ENCODE measurements around the gene ENDOU. TPM values are rescaled to one million over a fixed set of nuclear protein-coding genes. Genes with fewer than 3 reads are reported as not detected.

Gene ENDOU
- total and polyA plus RNA-seq, 2 donors: 1.4 TPM; not detected in 1

DNA sequence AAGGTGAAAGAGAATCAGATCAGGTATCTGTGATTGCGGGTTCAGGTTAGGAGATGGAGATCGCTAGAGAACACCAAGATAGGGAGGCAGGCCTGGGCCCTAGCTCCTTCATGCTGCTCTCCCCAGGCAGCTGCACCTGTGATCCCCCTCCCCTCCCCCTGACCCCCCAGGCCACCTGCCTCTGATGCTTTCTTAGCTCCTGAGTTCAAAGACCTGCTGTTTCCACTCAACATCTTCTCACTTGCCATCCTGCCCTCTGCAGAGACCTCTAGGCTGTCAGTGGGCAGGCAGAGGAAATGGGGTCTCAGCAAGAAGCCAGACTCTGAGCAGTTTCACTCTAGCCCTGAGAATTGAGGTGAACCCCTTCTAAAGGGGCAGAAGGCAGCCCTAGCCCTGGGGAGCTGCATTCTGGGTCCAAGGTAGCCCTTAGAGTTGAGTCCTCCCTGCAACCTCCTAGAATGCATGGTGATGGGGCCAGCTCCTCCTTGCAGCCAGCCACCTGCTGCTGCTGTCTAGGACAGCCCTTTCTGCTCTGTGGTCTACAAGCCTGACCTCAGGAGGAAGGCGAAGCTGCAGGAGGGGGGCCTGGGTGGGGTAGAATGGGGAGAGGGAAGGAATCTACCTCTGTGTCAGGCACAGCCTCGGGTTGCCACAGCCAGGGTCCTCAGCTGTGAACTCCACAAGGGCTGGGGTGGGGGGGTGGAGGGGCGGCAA, 41.4 kb upstream of the ENDOU start:
- 67% methylated on average over 5 of the region's 5 CpGs for WGBS
- Histone ChIP-seq H3K4me1 (ENCODE audit: insufficient read depth) (no peaks in the 10 kb centered on the region), H3K36me3 (ENCODE audit: insufficient read depth) (no peaks in the 10 kb centered on the region), H3K4me3 (ENCODE audit: low read depth, low read length) (no peak overlapping the region), H3K27ac (ENCODE audit: low read depth) (no peak overlapping the region)
- DNase-seq (ENCODE audit: extremely low spot score): no peak

GRCh38 chr12:47763481-47764346, 38.4 kb upstream of the ENDOU start:
- no peak overlapping the region for H3K27ac ChIP-seq (ENCODE audit: low read depth)
- DNase-seq (ENCODE audit: extremely low spot score): no peak
- 87% methylated on average over 8 of the region's 8 CpGs for WGBS
- no peak overlapping the region for H3K4me3 ChIP-seq (ENCODE audit: low read depth, low read length)
- no peaks in the 10 kb centered on the region for H3K4me1 ChIP-seq (ENCODE audit: insufficient read depth)
- H3K36me3 ChIP-seq (ENCODE audit: insufficient read depth): no peaks in the 10 kb centered on the region

GRCh38 chr12:47762850-47763465, 37.7 kb upstream of the ENDOU start:
- no peak for DNase-seq (ENCODE audit: extremely low spot score)
- 84% methylated on average over 3 of the region's 3 CpGs for WGBS
- no peak overlapping the region for H3K4me3 ChIP-seq (ENCODE audit: low read depth, low read length)
- no peaks in the 10 kb centered on the region for H3K4me1 ChIP-seq (ENCODE audit: insufficient read depth)
- no peak overlapping the region for H3K27ac ChIP-seq (ENCODE audit: low read depth)
- H3K36me3 ChIP-seq (ENCODE audit: insufficient read depth): no peaks in the 10 kb centered on the region

- no peaks in the 10 kb centered on the region for H3K4me1 ChIP-seq (ENCODE audit: insufficient read depth)
- peak; percentile 65 for DNase-seq (ENCODE audit: extremely low spot score)
- H3K27ac ChIP-seq (ENCODE audit: low read depth): peak within 1 kb of the TSS; percentile 60
- WGBS: 1% methylated on average over 57 of the region's 57 CpGs
- H3K36me3 ChIP-seq (ENCODE audit: insufficient read depth): no peaks in the 10 kb centered on the region
- peak within 1 kb of the TSS; percentile 62 for H3K4me3 ChIP-seq (ENCODE audit: low read depth, low read length)
Observed at GRCh38 chr12:47758834-47759690, 33.8 kb upstream of the ENDOU start, which contains the start of gene RAPGEF3. Gene RAPGEF3 (minus strand): TSS chr12:47758880. CDS start chr12:47758556, 324 bp downstream.

GRCh38 chr12:47758584-47758833, 33.2 kb upstream of the ENDOU start:
- Histone ChIP-seq H3K4me1 (ENCODE audit: insufficient read depth) (no peaks in the 10 kb centered on the region), H3K36me3 (ENCODE audit: insufficient read depth) (no peaks in the 10 kb centered on the region), H3K27ac (ENCODE audit: low read depth) (no peak overlapping the region), H3K4me3 (ENCODE audit: low read depth, low read length) (peak overlapping the region; percentile 62)
- no peak for DNase-seq (ENCODE audit: extremely low spot score)
- 4% methylated on average over 10 of the region's 10 CpGs for WGBS

DNA sequence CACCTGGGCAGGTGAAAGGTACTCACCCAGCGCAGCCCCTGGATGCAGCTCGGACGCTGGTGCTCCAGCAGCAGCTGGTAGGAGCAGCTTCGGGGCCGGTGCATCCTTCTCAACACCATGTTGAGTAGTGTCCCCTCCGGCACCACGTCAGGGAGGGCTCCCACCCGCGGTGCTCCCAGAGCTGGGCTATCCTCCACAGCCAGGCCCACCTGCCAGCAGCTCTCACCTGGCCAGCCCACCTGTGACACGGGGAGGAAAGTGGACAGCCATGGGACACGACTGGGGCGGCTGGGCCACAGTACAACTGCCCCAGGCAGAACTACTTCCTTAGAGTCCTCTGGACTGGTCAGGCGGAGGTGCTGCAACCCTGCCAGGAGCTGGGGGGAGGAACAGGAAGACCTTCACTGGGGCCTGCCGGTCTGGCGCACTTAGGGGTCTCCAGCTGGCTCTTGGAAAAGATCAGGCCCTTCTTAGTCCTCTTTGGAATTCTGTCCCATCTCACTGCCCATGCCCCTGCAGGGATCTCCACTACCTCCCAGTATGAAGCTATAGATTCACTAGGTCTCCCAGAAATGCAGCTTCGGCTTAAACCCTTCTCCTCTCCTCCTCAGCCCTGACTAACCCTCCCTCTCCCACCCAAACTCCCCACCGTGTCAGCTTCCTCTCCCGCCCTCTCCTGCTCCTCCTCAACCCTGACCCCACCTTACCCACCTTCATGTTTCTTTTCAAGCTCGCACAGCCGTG, 32.7 kb upstream of the ENDOU start:
- Histone ChIP-seq H3K36me3 (ENCODE audit: insufficient read depth) (no peaks in the 10 kb centered on the region), H3K4me1 (ENCODE audit: insufficient read depth) (no peaks in the 10 kb centered on the region), H3K4me3 (ENCODE audit: low read depth, low read length) (peak overlapping the region; percentile 62), H3K27ac (ENCODE audit: low read depth) (peak overlapping the region; percentile 42)
- WGBS: 44% methylated on average over 20 of the region's 20 CpGs
- DNase-seq (ENCODE audit: extremely low spot score): no peak

DNA sequence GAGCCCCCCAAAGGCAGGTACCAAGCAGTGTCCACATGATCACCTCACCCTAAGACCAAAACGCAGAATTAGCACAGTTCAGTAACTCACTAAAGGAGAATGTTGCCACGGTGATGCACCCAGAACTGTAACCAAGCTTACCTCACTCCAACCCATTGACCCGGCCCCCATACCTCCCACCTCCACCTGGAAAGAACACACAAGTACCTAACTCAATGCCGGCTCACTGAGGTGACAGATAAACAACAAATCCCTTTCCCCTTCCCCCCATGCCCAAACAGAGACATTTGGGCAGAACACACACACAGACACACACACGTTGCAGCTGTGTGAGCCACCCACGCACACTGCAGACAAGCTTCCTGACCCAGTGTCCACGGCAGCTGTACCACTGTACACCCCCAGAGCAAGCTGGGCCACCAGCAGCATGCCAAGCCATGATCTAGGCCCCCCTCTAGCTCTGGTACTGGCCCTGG, 32.1 kb upstream of the ENDOU start:
- Histone ChIP-seq H3K27ac (ENCODE audit: low read depth) (no peak overlapping the region), H3K4me1 (ENCODE audit: insufficient read depth) (no peaks in the 10 kb centered on the region), H3K4me3 (ENCODE audit: low read depth, low read length) (peak overlapping the region; percentile 62), H3K36me3 (ENCODE audit: insufficient read depth) (no peaks in the 10 kb centered on the region)
- no peak for DNase-seq (ENCODE audit: extremely low spot score)
- 56% methylated on average over 7 of the region's 7 CpGs for WGBS

DNA sequence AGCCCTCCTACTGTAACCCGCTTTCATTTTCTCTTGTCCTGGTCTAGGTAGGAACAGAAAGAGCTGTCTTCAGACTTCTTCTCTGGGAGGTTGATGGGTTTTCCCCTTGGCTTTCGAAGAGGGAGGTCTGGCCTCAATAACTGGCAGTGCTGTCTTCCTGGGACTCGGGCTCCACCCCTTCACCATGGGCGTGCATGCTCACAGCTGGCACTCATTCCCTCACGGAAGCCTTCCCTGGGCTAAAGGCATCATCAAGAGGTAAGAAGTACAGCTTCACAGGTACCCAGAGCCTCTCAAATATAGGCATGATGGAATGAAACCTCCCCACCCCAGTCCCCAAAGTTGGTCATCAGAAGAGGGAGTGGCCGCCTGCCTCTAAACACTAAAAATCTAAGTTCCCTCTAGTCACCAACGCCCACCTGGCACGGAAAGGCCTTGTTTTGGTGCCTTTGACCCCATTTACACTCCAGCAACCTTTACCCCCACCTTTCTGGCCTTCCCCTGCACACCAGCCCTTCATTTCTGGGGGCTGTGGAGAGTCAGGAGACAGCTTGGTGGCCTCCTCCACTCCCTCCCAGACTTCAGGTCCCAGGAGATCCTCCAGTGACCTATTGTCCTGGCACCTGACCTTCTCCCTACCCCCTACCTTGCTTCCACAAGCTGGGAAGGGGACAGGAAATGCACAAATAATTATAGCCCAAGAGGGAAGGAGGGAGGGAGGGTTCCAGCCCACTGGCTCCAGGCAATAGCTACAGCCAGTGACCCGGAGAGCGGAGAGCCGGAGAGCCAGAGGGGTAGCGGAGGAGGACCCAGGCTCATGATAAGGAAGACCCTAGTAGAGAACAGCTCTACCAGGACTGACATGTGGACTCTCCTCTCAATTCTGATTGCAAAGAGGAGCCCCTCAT, 30.6 kb upstream of the ENDOU start:
- WGBS: 80% methylated on average over 12 of the region's 12 CpGs
- Histone ChIP-seq H3K4me1 (ENCODE audit: insufficient read depth) (no peaks in the 10 kb centered on the region), H3K36me3 (ENCODE audit: insufficient read depth) (no peaks in the 10 kb centered on the region), H3K27ac (ENCODE audit: low read depth) (peak overlapping the region; percentile 79), H3K4me3 (ENCODE audit: low read depth, low read length) (peak overlapping the region; percentile 11)
- DNase-seq (ENCODE audit: extremely low spot score): no peak

- no peak overlapping the region for H3K27ac ChIP-seq (ENCODE audit: low read depth)
- no peaks in the 10 kb centered on the region for H3K4me1 ChIP-seq (ENCODE audit: insufficient read depth)
- 79% methylated on average over 3 of the region's 3 CpGs for WGBS
- H3K4me3 ChIP-seq (ENCODE audit: low read depth, low read length): no peak overlapping the region
- no peak for DNase-seq (ENCODE audit: extremely low spot score)
- H3K36me3 ChIP-seq (ENCODE audit: insufficient read depth): no peaks in the 10 kb centered on the region
Observed at GRCh38 chr12:47754881-47755280, 29.6 kb upstream of the ENDOU start.

GRCh38 chr12:47754126-47754525, 28.8 kb upstream of the ENDOU start:
- Histone ChIP-seq H3K4me3 (ENCODE audit: low read depth, low read length) (no peak overlapping the region), H3K36me3 (ENCODE audit: insufficient read depth) (no peaks in the 10 kb centered on the region), H3K4me1 (ENCODE audit: insufficient read depth) (no peaks in the 10 kb centered on the region), H3K27ac (ENCODE audit: low read depth) (peak overlapping the region; percentile 65)
- no peak for DNase-seq (ENCODE audit: extremely low spot score)
- WGBS: 89% methylated on average over 4 of the region's 4 CpGs

- WGBS: 66% methylated on average over 11 of the region's 11 CpGs
- Histone ChIP-seq H3K36me3 (ENCODE audit: insufficient read depth) (no peaks in the 10 kb centered on the region), H3K4me1 (ENCODE audit: insufficient read depth) (no peaks in the 10 kb centered on the region), H3K27ac (ENCODE audit: low read depth) (peak overlapping the region; percentile 70), H3K4me3 (ENCODE audit: low read depth, low read length) (no peak overlapping the region)
- no peak for DNase-seq (ENCODE audit: extremely low spot score)
Observed at GRCh38 chr12:47753021-47754001, 28.0 kb upstream of the ENDOU start.
